B cell (primary cell): ENCODE results near the gene TMEM233. TPM values are rescaled to one million over a fixed set of nuclear protein-coding genes. Genes with fewer than 3 reads are reported as not detected.

Source experiments
- ATAC-seq: fragments of 200-7000 bp; cut with Tn5 transposase; one replicate; pipeline ENCODE4 v1.10.0; 2021; ENCODE audit warnings: low read depth, mild to moderate bottlenecking, moderate number of reproducible peaks, moderate library complexity
- CTCF ChIA-PET: fragments of 350-600 bp; sonication (Branson Sonifier 250); formaldehyde crosslinking; loops from one replicate; lab custom pipeline; 2021; ENCODE audit warnings: antibody characterized with exemption, inconsistent platforms; lab: Charles Lee
- POLR2A ChIA-PET: fragments of 350-600 bp; sonication (Branson Sonifier 250); formaldehyde crosslinking; loops from one replicate; lab custom pipeline; 2021; ENCODE audit warnings: antibody characterized with exemption; lab: Charles Lee
- DNase-seq: peaks from one replicate; pipeline ENCODE4 v3.0.0; 2013
- H2AFZ ChIP-seq: 2 replicates; pipeline ENCODE4 v1.6.1; 2012; ENCODE audit warnings: mild to moderate bottlenecking, low read depth, low read length; ENCODE audit not compliant: insufficient read depth, poor library complexity, severe bottlenecking
- H3K27ac ChIP-seq, 2 donors: 1 replicate in 1 of 2; 2 replicates in 1 of 2; pipeline ENCODE4 v1.5.1; 2012 to 2013; ENCODE audit warnings: low read length in 2 of 2, mild to moderate bottlenecking in 2 of 2, moderate library complexity in 1 of 2
- H3K27me3 ChIP-seq, 4 experiments: fragments of 200-600 bp in 1 of 4; sonication (generic) in 1 of 4; replicated peaks in 1 of 4; 1 replicate in 2 of 4; 2 replicates in 2 of 4; pipeline versions ENCODE4 v1.6.1 to v1.7.0; 2013 to 2016; ENCODE audit warnings: low read length in 3 of 4, mild to moderate bottlenecking in 2 of 4, mixed read lengths in 1 of 4, moderate library complexity in 1 of 4; ENCODE audit not compliant: insufficient read depth in 4 of 4, control insufficient read depth in 3 of 4; ENCODE audit errors: control extremely low read depth in 1 of 4
- H3K36me3 ChIP-seq, 2 experiments: replicated peaks in 1 of 2; 1 replicate in 1 of 2; 2 replicates in 1 of 2; pipeline versions ENCODE4 v1.6.1 to v1.7.1; 2013; ENCODE audit warnings: low read length in 1 of 2; ENCODE audit not compliant: insufficient read depth in 2 of 2, control insufficient read depth in 1 of 2; ENCODE audit errors: control extremely low read depth in 1 of 2, extremely low read depth in 1 of 2
- H3K4me1 ChIP-seq, 2 donors: fragments of 200-600 bp in 1 of 2; sonication (generic) in 1 of 2; 1 replicate in 1 of 2; 2 replicates in 1 of 2; pipeline versions ENCODE4 v1.5.1 to v1.6.1; 2013 to 2017; ENCODE audit warnings: low read length in 2 of 2; ENCODE audit not compliant: control insufficient read depth in 2 of 2, insufficient read depth in 2 of 2
- H3K4me2 ChIP-seq: replicated peaks from 2 replicates; pipeline ENCODE3; 2012; ENCODE audit warnings: mild to moderate bottlenecking, low read depth, low read length; ENCODE audit not compliant: poor library complexity, severe bottlenecking
- H3K4me3 ChIP-seq, 5 experiments: fragments of 200-600 bp in 1 of 5; sonication (generic) in 1 of 5; 1 replicate in 3 of 5; 2 replicates in 2 of 5; pipeline versions ENCODE4 v1.5.1 to v1.7.0; 2011 to 2016; ENCODE audit warnings: low read length in 4 of 5, mild to moderate bottlenecking in 4 of 5, low read depth in 2 of 5, control low read depth in 1 of 5, moderate library complexity in 1 of 5; ENCODE audit not compliant: insufficient read depth in 1 of 5; ENCODE audit errors: control extremely low read depth in 1 of 5, extremely low read depth in 1 of 5
- H3K79me2 ChIP-seq: fragments of 200-600 bp; sonication (generic); one replicate; pipeline ENCODE4 v1.6.0; 2016; ENCODE audit warnings: low read length; ENCODE audit not compliant: control insufficient read depth, insufficient read depth
- H3K9ac ChIP-seq: fragments of 200-600 bp; sonication (generic); 2 replicates; pipeline ENCODE4 v1.6.1; 2017; ENCODE audit warnings: mild to moderate bottlenecking, low read length, moderate library complexity
- H3K9me3 ChIP-seq, 3 donors: one replicate each; pipeline versions ENCODE4 v1.6.1 to v1.7.1; 2013; ENCODE audit warnings: low read length in 2 of 3; ENCODE audit not compliant: control insufficient read depth in 2 of 3, insufficient read depth in 1 of 3; ENCODE audit errors: control extremely low read depth in 1 of 3
- H4K20me1 ChIP-seq: 2 replicates; pipeline ENCODE4 v1.6.0; 2012; ENCODE audit warnings: mild to moderate bottlenecking, low read length; ENCODE audit not compliant: insufficient read depth, control insufficient read depth, poor library complexity, severe bottlenecking
- H3K27ac Mint-ChIP-seq: one replicate; pipeline ENCODE4 v1.8.0; 2021; ENCODE audit warnings: mixed read lengths
- H3K27me3 Mint-ChIP-seq: one replicate; pipeline ENCODE4 v1.8.0; 2021; ENCODE audit warnings: mixed read lengths
- H3K4me1 Mint-ChIP-seq: one replicate; pipeline ENCODE4 v1.8.0; 2021; ENCODE audit warnings: mixed read lengths
- H3K4me3 Mint-ChIP-seq: one replicate; pipeline ENCODE4 v1.8.0; 2021; ENCODE audit warnings: mixed read lengths
- H3K9me3 Mint-ChIP-seq: one replicate; pipeline ENCODE4 v1.8.0; 2022; ENCODE audit warnings: mixed read lengths; ENCODE audit not compliant: insufficient read depth
- EZH2 ChIP-seq: IDR thresholded peaks from 2 replicates; pipeline ENCODE4 v1.6.1; 2012; ENCODE audit warnings: borderline replicate concordance, low read depth, mild to moderate bottlenecking, moderate library complexity, low read length; ENCODE audit not compliant: insufficient read depth, poor library complexity, severe bottlenecking
- WGBS: methylation state at CpG from one replicate; pipeline ENCODE4 v1.1.5; 2013; ENCODE audit warnings: missing lambda C conversion rate; ENCODE audit not compliant: insufficient coverage; 5-methylcytosine and 5-hydroxymethylcytosine counted together
- intact Hi-C: fragments of 100-400 bp; cut with micrococcal nuclease; formaldehyde crosslinking; loops from one replicate; pipeline ENCODE4 v1.10.0; 2022
- polyA plus RNA-seq: library from polyadenylated mRNA; depleted of rRNA; stranded (reverse); fragments of >200 nt; gene quantifications from 2 replicates; pipeline ENCODE4 v1.2.3, GENCODE V29; 2012
- total RNA-seq, 2 donors: library from RNA; stranded (reverse); fragments of 120-200 nt in 1 of 2; gene quantifications; 1 replicate in 1 of 2; 2 replicates in 1 of 2; pipeline versions ENCODE4 v1.2.3 to v1.2.4, GENCODE V29; 2013 to 2022
- TF ChIP-seq, protein P1 (sequence below): fragments of 200-600 bp; IDR thresholded peaks from one replicate; pipeline ENCODE4 v1.8.0; 2022; ENCODE audit warnings: antibody characterized with exemption, mild to moderate bottlenecking

Gene TMEM233
- total and polyA plus RNA-seq, 2 donors (not counting 1 experiment from before 2014, with no cell fraction given), result not detected

GRCh38 chr12:119630962-119631550 lies 37.5 kb downstream of the TMEM233 start:
- H3K9me3 Mint-ChIP-seq, result no peaks in the 10 kb centered on the region
- Histone ChIP-seq H3K36me3 (no peaks in the 10 kb centered on the region), H3K4me2 (no peak overlapping the region), H3K27me3 (peaks cover 0 to 7% (median 2%) of the 10 kb centered on the region in 4 experiments), H3K9ac (no peak overlapping the region), H3K79me2 (no peaks in the 10 kb centered on the region), H2AFZ (no peak overlapping the region), H3K4me3 (no peak overlapping the region), H3K4me1 (no peaks in the 10 kb centered on the region), H3K27ac (no peak overlapping the region), H4K20me1 (no peaks in the 10 kb centered on the region), H3K9me3 (no peaks in the 10 kb centered on the region)
- H3K4me1 Mint-ChIP-seq, result no peaks in the 10 kb centered on the region
- no peak for TF ChIP-seq EZH2
- TF ChIP-seq, protein P1, sequence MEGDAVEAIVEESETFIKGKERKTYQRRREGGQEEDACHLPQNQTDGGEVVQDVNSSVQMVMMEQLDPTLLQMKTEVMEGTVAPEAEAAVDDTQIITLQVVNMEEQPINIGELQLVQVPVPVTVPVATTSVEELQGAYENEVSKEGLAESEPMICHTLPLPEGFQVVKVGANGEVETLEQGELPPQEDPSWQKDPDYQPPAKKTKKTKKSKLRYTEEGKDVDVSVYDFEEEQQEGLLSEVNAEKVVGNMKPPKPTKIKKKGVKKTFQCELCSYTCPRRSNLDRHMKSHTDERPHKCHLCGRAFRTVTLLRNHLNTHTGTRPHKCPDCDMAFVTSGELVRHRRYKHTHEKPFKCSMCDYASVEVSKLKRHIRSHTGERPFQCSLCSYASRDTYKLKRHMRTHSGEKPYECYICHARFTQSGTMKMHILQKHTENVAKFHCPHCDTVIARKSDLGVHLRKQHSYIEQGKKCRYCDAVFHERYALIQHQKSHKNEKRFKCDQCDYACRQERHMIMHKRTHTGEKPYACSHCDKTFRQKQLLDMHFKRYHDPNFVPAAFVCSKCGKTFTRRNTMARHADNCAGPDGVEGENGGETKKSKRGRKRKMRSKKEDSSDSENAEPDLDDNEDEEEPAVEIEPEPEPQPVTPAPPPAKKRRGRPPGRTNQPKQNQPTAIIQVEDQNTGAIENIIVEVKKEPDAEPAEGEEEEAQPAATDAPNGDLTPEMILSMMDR, result no peak
- ATAC-seq, result no peak
- no peak for DNase-seq
- no CpG with 5 or more reads among the region's 1 CpG for WGBS
- no peak overlapping the region for H3K4me3 Mint-ChIP-seq
- peaks cover 45% of the 10 kb centered on the region for H3K27me3 Mint-ChIP-seq
- POLR2A ChIA-PET, result no interaction called here
- no peak overlapping the region for H3K27ac Mint-ChIP-seq
- CTCF ChIA-PET, result no interaction called here
- intact Hi-C loops, result no loop called here

DNA sequence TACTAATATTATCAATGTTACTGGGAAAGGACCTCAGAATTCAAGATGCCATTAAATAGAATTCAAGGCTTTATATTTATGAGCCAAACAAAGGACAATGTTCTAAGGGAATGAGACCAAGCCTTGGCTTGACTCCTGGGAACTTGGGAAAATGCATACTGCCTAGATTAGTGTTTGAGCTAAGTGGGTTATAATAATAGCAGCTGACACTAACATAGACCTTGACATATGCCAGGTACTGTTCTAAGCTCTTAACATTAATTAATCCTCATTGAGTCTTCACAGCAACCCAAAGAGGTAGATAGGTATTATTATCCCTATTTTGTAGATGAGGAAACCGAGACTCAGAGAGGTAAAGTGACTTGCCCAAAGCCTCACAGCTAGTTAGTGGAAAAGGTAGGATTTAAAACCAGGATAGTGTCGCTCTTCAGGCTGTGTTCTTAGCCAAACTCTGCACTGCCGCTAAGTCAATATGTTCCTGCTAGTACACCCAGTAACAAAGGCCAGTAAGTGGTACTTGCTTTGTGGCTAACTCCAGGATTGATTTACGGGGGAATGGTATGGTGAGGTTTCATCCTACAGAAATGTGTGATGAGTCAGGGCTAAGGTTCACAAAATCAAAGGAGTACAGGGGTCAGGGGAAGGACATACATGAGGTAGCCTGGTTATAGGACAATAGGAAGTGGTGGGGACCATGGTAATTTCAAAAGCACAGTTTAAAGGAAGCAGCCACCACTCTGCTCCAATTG lies 38.5 kb downstream of the TMEM233 start:
- no peaks in the 10 kb centered on the region for H4K20me1 ChIP-seq
- H3K4me1 ChIP-seq, result no peaks in the 10 kb centered on the region
- intact Hi-C loops, result no loop called here
- H3K27ac ChIP-seq, result no peak overlapping the region
- H3K4me3 ChIP-seq, result no peak overlapping the region
- ATAC-seq (no peak), DNase-seq (no peak)
- H3K9me3 ChIP-seq, result no peaks in the 10 kb centered on the region
- WGBS, result no CpG with 5 or more reads among the region's 4 CpGs
- H3K79me2 ChIP-seq, result no peaks in the 10 kb centered on the region
- no peaks in the 10 kb centered on the region for H3K4me1 Mint-ChIP-seq
- POLR2A ChIA-PET, result no interaction called here
- no peak overlapping the region for H3K9ac ChIP-seq
- H2AFZ ChIP-seq, result no peak overlapping the region
- H3K36me3 ChIP-seq, result no peaks in the 10 kb centered on the region
- H3K27me3 Mint-ChIP-seq, result peaks cover 45% of the 10 kb centered on the region
- CTCF ChIA-PET, result no interaction called here
- TF ChIP-seq, protein P1, result no peak
- TF ChIP-seq EZH2, result no peak
- no peaks in the 10 kb centered on the region for H3K9me3 Mint-ChIP-seq
- H3K4me2 ChIP-seq, result no peak overlapping the region
- H3K27ac Mint-ChIP-seq, result no peak overlapping the region
- H3K27me3 ChIP-seq, result peaks cover 0 to 10% (median 3%) of the 10 kb centered on the region in 4 experiments
- H3K4me3 Mint-ChIP-seq, result no peak overlapping the region
